NCI-H2107 (cell line): Measurements from ENCODE around the gene EIF2B5.
"Not testable (repeated sequence)": the region's sequence is repeated elsewhere in the genome, so short reads cannot be mapped to it uniquely, and the experiment has no call there.

Experiments used
- DNase-seq: peaks from one replicate; lab custom pipeline; 2025; lab: John Stamatoyannopoulos, UW

The EIF2B5 gene

DNA sequence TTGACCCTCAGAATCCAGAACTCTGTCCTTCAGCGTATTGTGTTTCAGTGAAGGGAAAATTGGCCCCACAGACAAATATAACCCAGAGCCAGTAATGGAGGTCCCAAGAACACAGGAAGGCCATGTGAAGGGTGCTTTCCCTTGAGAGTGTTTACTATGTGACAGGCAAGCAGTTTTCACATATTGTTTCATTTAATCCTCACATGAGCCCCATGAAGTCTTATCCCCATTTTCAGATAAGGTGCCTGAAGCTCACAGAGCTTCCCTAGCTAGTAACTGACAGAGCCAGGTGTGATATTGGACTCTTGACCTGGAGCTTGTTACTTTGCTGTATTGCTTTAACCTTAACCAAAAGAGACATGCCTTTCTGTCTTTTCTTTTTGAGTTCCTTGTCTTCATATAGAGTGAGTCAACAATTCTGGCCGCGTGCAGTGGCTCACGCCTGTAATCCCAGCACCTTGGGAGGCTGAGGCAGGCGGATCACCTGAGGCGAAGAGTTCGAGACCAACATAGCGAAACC, 10.7 kb downstream of the EIF2B5 start:
- no peak for DNase-seq

DNA sequence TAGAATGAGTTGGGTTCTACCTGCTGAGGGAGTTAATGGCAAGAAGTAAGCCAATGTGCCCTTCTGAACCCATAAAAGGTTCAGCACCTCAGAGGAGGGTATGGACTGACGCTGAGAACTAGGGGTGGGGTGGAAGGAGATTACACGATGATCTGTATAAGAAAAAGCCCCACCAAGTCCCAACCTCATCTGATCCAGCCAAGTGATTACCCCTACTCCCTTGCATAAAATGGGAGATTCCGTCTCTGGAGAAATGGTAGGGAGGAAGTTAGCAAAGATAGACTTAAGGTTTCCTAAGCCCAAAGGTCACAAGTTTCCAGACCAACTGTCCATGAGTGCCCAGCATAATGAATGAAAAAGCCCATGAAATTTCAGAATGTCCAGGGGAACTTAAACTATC, 12.9 kb downstream of the EIF2B5 start:
- DNase-seq = no peak

DNA sequence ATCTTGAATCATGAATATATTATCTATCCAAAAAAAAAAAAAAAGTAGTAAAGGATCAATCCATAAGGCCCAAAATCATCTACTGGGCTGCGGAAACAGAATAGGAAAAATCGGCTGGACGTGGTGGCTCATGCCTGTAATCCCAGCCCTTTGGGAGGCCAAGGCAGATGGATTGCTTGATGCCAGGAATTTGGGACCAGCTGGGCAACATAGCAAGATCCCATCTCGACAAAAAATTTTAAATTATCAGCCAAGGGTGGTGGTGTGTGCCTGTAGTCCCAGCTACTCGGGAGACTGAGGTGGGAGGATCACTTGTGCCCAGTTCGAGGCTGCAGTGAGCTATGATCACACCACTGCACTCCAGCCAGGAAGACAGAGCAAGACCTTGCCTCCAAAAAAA, 14.0 kb downstream of the EIF2B5 start:
- DNase-seq = no peak

DNA sequence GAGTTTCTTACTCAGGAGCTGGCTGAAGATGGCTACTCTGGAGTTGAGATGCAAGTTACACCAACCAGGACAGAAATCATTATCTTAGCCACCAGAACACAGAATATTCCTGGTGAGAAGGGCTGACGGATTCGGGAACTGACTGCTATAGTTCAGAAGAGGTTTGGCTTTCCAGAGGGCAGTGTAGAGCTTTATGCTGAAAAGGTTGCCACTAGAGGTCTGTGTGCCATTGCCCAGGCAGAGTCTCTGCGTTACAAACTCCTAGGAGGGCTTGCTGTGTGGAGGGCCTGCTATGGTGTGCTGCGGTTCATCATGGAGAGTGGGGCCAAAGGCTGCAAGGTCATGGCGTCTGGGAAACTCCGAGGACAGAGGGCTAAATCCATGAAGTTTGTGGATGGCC, 14.6 kb downstream of the EIF2B5 start:
- not testable (repeated sequence) for DNase-seq

- DNase-seq = peak; percentile 49
These were observed 19.9 kb downstream of the EIF2B5 start, which contains the start of gene DVL3 for GRCh38 chr3:184154885-184155643. Gene DVL3 (plus strand): TSS chr3:184155377. CDS start chr3:184155636, 259 bp downstream.

DNA sequence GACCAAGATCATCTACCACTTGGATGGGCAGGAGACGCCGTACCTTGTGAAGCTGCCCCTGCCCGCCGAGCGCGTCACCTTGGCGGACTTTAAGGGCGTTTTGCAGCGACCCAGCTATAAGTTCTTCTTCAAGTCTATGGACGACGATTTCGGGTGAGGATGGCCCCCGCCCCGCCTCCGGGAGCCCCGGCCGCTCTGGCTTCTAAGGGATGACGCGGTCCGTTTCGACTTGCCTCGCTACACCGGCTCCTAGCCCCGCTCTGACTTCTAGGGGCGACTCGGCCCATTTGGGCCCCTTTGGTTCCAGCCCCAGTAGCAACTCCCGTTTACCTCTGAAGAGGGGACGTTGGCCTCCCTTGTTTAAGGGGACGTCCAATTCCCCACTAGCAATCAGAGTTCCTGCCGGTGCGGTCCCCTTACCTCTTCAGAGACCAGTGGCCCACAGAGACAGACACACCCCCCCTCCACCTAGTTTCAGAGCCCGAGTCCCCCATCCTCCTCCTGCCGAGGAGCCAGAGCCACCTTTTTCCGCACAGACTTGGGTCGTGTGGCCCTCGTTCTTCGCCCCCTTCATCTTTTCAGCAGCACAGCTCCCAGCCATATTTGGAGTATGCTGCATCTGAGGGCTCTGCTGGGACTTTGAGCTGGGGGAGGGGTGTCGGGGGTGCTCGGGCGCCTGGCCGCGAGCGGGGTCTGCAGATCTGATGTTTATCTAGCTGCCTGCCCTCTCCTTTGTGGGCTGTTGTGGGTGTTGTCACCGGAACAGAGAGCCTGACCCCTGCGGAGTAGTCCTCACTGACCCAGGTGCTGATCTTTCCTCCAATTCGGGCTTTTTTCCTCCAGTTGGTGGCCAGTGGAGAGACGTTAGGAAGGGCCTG, 20.7 kb downstream of the EIF2B5 start:
- peak; percentile 53 for DNase-seq

DNA sequence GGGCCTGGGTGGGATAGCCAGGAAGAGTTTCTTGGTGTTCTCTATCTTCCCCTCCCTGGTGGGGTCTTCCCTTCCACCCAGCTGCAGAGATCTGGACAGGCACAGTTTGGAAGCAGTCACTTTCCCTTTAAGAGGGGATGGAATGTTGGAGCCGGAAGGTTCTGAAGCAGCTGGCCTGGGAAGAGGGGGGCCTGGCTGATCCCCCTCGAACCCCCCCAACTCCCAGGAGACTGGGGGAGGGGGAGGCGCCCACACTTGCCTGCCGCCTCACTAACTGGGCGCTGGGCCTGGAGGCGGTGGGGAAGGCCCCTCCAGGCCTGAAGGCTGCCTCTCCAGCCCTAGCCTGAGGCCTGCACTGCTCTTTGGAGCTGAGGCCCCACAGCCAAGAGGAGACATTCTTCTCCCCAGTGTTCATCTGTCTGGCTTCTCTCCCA, 21.4 kb downstream of the EIF2B5 start:
- DNase-seq = peak; percentile 36

GRCh38 chr3:184157206-184157605, 22.0 kb downstream of the EIF2B5 start:
- DNase-seq = no peak

- no peak for DNase-seq
These were observed 23.2 kb downstream of the EIF2B5 start for GRCh38 chr3:184158404-184158803.

GRCh38 chr3:184160456-184160855, 25.3 kb downstream of the EIF2B5 start:
- DNase-seq = no peak

- not testable (repeated sequence) for DNase-seq
These were observed 27.5 kb downstream of the EIF2B5 start for GRCh38 chr3:184162571-184163070.

- no peak for DNase-seq
These were observed 29.6 kb downstream of the EIF2B5 start for GRCh38 chr3:184164648-184165330.

DNA sequence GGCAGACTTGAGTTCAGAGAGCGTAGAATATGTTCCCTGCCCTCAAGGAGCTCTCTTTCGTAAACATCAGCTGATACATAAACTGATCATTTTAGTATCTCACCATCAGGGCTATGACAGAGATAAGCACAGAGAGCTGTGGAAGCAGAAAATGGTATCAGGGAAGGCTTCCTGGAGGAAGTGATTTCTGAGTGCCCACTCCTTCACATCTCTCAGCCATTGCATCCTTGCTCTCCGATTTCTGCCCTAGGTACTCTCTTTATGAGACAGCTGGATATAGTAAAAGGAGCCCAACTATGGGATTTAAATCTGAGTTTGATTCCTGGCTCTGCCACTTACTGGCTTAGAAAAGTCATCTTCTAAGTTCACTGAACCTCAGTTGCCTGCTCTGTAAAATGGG, 30.4 kb downstream of the EIF2B5 start:
- DNase-seq = no peak

DNA sequence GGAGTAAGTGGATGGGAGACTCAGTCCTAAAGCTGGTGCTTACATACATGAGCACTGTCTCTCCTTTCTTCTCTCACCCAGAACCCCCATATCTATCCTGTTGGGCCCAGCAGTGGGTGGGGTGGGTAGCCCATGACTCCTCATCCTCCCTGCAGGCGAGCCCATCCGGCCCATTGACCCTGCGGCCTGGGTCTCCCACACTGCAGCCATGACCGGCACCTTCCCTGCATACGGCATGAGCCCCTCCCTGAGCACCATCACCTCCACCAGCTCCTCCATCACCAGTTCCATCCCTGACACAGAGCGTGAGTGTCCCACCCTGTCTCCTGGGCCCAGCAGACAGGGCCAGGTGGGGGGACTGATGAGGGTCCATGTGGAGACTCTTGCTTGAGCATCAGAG, 31.5 kb downstream of the EIF2B5 start:
- DNase-seq = no peak

DNA sequence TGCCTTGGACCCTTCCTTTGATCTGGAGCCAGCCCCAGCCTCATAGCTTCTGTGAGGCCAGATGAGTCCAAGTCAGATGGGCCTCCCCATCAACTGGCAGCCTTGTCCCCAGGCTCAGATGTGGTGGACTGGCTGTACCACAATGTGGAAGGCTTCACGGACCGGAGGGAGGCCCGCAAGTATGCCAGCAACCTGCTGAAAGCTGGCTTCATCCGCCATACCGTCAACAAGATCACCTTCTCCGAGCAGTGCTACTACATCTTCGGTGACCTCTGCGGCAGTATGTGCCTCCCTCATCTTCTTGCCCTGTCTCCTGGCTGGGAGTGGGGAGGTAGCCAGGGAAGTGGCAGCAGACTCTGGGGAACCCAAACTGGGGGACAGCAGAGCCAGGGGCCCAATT, 32.6 kb downstream of the EIF2B5 start:
- DNase-seq = no peak

- DNase-seq = no peak
These were observed 33.4 kb downstream of the EIF2B5 start for GRCh38 chr3:184168363-184169120.

DNA sequence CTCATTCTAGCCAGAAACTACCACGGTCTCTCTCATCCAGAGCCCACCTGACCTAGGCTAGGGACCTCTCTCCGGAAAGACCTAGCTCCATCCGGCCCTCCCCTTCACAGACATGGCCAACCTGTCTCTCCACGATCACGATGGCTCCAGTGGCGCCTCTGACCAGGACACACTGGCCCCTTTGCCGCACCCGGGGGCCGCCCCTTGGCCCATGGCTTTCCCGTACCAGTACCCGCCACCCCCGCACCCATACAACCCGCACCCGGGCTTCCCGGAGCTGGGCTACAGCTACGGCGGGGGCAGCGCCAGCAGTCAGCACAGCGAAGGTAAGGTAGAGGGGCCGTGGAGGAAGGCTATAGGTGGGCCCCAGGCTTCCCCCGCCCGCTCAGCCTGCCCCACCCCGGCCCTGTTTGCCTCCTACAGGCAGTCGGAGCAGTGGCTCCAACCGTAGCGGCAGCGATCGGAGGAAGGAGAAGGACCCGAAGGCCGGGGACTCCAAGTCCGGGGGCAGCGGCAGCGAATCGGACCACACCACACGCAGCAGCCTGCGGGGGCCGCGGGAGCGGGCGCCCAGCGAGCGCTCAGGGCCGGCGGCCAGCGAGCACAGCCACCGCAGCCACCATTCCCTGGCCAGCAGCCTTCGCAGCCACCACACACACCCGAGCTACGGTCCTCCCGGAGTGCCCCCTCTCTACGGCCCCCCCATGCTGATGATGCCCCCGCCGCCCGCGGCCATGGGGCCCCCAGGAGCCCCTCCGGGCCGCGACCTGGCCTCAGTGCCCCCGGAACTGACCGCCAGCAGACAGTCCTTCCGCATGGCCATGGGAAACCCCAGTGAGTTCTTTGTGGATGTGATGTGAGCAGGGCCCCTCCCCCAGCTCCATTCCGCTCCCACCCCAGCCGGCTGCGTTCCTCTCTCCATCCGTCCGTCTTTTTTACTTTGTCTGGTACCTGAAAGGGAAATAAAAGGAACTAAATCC, 35.0 kb downstream of the EIF2B5 start:
- no peak for DNase-seq

DNA sequence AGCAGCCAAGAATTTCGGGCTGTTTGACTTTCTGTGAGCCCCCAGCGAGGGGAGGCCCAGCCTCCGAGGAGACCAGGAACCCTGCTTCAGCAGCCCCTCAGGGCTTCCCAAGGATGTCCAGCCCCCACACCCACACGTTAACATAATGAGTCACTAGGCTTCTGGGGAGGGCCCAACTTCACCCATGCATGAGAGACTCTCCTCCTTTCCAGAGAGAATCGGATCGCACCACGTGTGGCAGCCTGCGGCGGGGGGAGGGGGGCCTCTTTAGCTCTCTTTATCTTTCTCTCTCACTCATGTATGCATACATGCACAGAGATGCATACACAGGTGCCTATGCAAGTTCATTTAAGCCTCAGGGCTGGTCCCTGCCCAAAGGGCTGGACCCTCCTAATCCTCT, 36.4 kb downstream of the EIF2B5 start:
- DNase-seq = no peak

- no peak for DNase-seq
These were observed 37.7 kb downstream of the EIF2B5 start for GRCh38 chr3:184172681-184173373.

DNA sequence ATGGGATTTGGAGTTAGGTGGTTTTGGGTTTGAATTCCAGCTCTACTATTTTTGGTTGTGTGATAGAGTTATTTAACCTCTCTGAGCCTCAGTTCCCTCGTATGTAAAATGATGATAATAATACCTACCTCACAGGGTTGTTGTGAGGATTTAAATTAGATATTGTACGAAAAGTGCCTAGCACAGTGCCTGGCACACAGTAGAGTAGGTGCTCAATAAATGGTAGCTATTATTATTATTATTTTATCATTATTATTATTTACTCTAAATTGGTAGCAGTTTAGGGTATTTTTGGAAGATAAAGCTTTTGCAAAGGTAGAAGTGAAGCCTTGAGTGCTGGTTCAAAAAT, 38.2 kb downstream of the EIF2B5 start:
- no peak for DNase-seq
